HUES48 (cell line): Measurements from ENCODE around the gene POLR2I.
"Not testable (repeated sequence)": the region's sequence is repeated elsewhere in the genome, so short reads cannot be mapped to it uniquely, and the experiment has no call there.

Source experiments
- H3K27ac ChIP-seq: one replicate; pipeline ENCODE4 v1.7.0; 2013; ENCODE audit warnings: low read depth, low read length, inconsistent platforms
- H3K27me3 ChIP-seq: 2 replicates; pipeline ENCODE4 v1.6.1; 2013; ENCODE audit warnings: mild to moderate bottlenecking, low read length; ENCODE audit not compliant: control insufficient read depth, insufficient read depth
- H3K36me3 ChIP-seq: 2 replicates; pipeline ENCODE4 v1.6.1; 2013; ENCODE audit warnings: low read length; ENCODE audit not compliant: control insufficient read depth, insufficient read depth
- H3K4me1 ChIP-seq: 2 replicates; pipeline ENCODE4 v1.6.1; 2013; ENCODE audit warnings: mild to moderate bottlenecking, low read length; ENCODE audit not compliant: control insufficient read depth, insufficient read depth
- H3K4me3 ChIP-seq: 2 replicates; pipeline ENCODE4 v1.5.1; 2013; ENCODE audit warnings: mild to moderate bottlenecking, low read depth, low read length
- H3K9ac ChIP-seq: 2 replicates; pipeline ENCODE4 v1.6.1; 2013; ENCODE audit warnings: mild to moderate bottlenecking, low read depth, low read length, moderate library complexity
- H3K9me3 ChIP-seq: 2 replicates; pipeline ENCODE4 v1.6.1; 2013; ENCODE audit warnings: low read length; ENCODE audit not compliant: control insufficient read depth, insufficient read depth

The POLR2I gene

GRCh38 chr19:36144624-36145023, 29.9 kb upstream of the POLR2I start:
- H3K27me3 ChIP-seq, result no peaks in the 10 kb centered on the region
- H3K4me1 ChIP-seq, result peaks cover 5% of the 10 kb centered on the region; the same call in 1 of the 2 replicates
- no peak overlapping the region for H3K4me3 ChIP-seq
- H3K27ac ChIP-seq, result no peak overlapping the region
- no peaks in the 10 kb centered on the region for H3K9me3 ChIP-seq
- H3K9ac ChIP-seq, result no peak overlapping the region
- peaks cover 62% of the 10 kb centered on the region for H3K36me3 ChIP-seq

GRCh38 chr19:36142496-36142895, 27.8 kb upstream of the POLR2I start:
- Histone ChIP-seq H3K27ac (no peak overlapping the region), H3K27me3 (no peaks in the 10 kb centered on the region), H3K36me3 (peaks cover 44% of the 10 kb centered on the region), H3K9me3 (no peaks in the 10 kb centered on the region), H3K9ac (no peak overlapping the region), H3K4me3 (no peak overlapping the region), H3K4me1 (peaks cover 5% of the 10 kb centered on the region; the same call in 1 of the 2 replicates)

- Histone ChIP-seq H3K36me3 (peaks cover 41% of the 10 kb centered on the region), H3K27me3 (no peaks in the 10 kb centered on the region), H3K4me1 (peaks cover 5% of the 10 kb centered on the region; the same call in 1 of the 2 replicates), H3K9me3 (no peaks in the 10 kb centered on the region), H3K27ac (no peak overlapping the region), H3K4me3 (peak overlapping the region; percentile 59; the same call in 1 of the 2 replicates), H3K9ac (no peak overlapping the region)
These were observed 27.4 kb upstream of the POLR2I start for GRCh38 chr19:36142046-36142445.

- Histone ChIP-seq H3K9ac (no peak overlapping the region), H3K4me3 (peak overlapping the region; percentile 99), H3K36me3 (peaks cover 34% of the 10 kb centered on the region), H3K27ac (peak overlapping the region; percentile 96), H3K9me3 (no peaks in the 10 kb centered on the region), H3K27me3 (no peaks in the 10 kb centered on the region), H3K4me1 (peaks cover 5% of the 10 kb centered on the region; the same call in 1 of the 2 replicates)
These were observed 26.6 kb upstream of the POLR2I start for GRCh38 chr19:36141039-36141927.

- Histone ChIP-seq H3K27ac (peak overlapping the region; percentile 96), H3K4me3 (peak overlapping the region; percentile 99), H3K9ac (peak overlapping the region; percentile 88), H3K36me3 (peaks cover 26% of the 10 kb centered on the region), H3K9me3 (no peaks in the 10 kb centered on the region), H3K27me3 (no peaks in the 10 kb centered on the region), H3K4me1 (peaks cover 5% of the 10 kb centered on the region; the same call in 1 of the 2 replicates)
These were observed 25.8 kb upstream of the POLR2I start for GRCh38 chr19:36140304-36141038.

- Histone ChIP-seq H3K27ac (peak within 1 kb of the TSS; percentile 96), H3K36me3 (peaks cover 19% of the 10 kb centered on the region), H3K9ac (peak within 1 kb of the TSS; percentile 88), H3K4me1 (peaks cover 5% of the 10 kb centered on the region; the same call in 1 of the 2 replicates), H3K27me3 (no peaks in the 10 kb centered on the region), H3K4me3 (peak within 1 kb of the TSS; percentile 99), H3K9me3 (no peaks in the 10 kb centered on the region)
These were observed 25.0 kb upstream of the POLR2I start, which contains the start of gene CAPNS1 for GRCh38 chr19:36139473-36140303. Gene CAPNS1 (plus strand): TSS chr19:36140066. CDS start chr19:36141012, 946 bp downstream.

- Histone ChIP-seq H3K27me3 (no peaks in the 10 kb centered on the region), H3K27ac (peak overlapping the region; percentile 96), H3K9ac (no peak overlapping the region), H3K36me3 (peaks cover 13% of the 10 kb centered on the region), H3K4me3 (peak overlapping the region; percentile 99), H3K4me1 (peaks cover 5% of the 10 kb centered on the region; the same call in 1 of the 2 replicates), H3K9me3 (no peaks in the 10 kb centered on the region)
These were observed 24.4 kb upstream of the POLR2I start for GRCh38 chr19:36139120-36139472.

GRCh38 chr19:36136964-36137686, 22.4 kb upstream of the POLR2I start:
- Histone ChIP-seq H3K9ac (no peak overlapping the region), H3K27me3 (no peaks in the 10 kb centered on the region), H3K9me3 (no peaks in the 10 kb centered on the region), H3K27ac (no peak overlapping the region), H3K4me1 (peaks cover 5% of the 10 kb centered on the region; the same call in 1 of the 2 replicates), H3K36me3 (0 out of 2 replicates have a peak, but pooled peaks cover under 1% of the 10 kb centered on the region), H3K4me3 (no peak overlapping the region)

- H3K4me3 ChIP-seq, H3K27me3 ChIP-seq, H3K27ac ChIP-seq, H3K9ac ChIP-seq, H3K9me3 ChIP-seq, H3K4me1 ChIP-seq, H3K36me3 ChIP-seq: not testable (repeated sequence)
These were observed 20.2 kb upstream of the POLR2I start for GRCh38 chr19:36134867-36135266.

- not testable (repeated sequence) for H3K27ac ChIP-seq, H3K27me3 ChIP-seq, H3K4me1 ChIP-seq, H3K4me3 ChIP-seq, H3K9ac ChIP-seq, H3K9me3 ChIP-seq, H3K36me3 ChIP-seq
These were observed 16.5 kb upstream of the POLR2I start for GRCh38 chr19:36131221-36131620.
